GM19193 (cell line): ENCODE results near the gene NCOR2.

Experiments used
- POLR2A ChIP-seq: IDR thresholded peaks from 4 replicates; pipeline ENCODE4 v1.6.1; 2011; ENCODE audit not compliant: insufficient read depth, insufficient read length; ENCODE audit errors: extremely low read depth

Gene NCOR2

GRCh38 chr12:124560146-124560890 is 7.1 kb downstream of the NCOR2 start:
- no peak for TF ChIP-seq POLR2A

GRCh38 chr12:124559182-124560017 is 8.0 kb downstream of the NCOR2 start:
- TF ChIP-seq POLR2A: no peak

DNA sequence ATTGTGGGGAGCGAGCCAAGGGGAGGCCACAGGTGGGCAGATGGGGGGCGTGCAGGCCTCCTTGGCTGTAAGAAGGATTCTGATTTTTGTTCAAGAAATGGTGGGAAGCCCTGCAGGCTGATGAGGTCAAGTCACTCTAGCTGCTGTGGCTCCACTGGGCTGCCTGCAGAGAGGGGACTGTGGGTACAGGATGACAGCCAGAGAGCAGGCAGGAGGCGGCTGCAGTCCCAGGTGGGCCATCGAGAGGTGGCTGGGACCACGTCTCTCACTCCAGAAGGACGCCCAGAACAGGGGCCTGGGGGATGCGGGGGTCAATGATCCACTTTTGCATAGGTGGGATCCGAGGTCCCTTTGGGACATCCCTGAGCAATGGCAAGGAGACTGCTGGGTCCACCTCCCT is 9.1 kb downstream of the NCOR2 start:
- no peak for TF ChIP-seq POLR2A

DNA sequence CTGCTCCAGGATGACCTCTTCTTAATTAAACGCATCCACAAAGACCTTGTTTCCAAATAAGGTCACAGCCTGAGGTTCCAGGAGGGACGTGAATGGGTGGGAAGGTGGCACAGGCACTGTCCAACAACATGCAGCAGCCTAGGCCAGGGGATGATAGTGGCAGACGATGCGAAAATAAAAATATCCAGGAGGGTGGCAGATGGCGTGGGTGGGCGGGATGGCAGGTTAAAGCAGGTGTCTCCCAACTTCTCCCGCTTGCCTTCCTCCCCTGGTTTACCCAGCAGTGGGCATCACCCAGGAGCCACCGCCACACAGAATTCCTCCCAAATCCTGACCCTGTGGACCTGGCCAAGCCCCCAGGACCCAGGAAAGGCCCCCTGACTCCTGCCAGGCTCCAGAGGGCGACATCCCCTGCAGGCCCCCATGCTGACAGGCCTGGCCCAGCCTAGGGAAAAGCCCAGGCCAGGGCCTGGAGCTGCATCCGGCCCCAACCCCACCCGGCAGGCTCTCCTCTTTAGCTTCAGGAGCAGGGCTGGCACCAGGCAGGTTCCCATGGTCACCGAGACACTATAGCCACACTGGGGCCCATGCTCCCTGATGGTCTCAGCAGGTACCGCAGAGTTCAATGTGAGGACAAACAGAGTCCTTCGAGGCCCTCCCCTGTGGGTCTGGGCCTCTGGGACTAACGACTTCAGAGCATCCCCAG is 9.7 kb downstream of the NCOR2 start:
- TF ChIP-seq POLR2A: no peak

DNA sequence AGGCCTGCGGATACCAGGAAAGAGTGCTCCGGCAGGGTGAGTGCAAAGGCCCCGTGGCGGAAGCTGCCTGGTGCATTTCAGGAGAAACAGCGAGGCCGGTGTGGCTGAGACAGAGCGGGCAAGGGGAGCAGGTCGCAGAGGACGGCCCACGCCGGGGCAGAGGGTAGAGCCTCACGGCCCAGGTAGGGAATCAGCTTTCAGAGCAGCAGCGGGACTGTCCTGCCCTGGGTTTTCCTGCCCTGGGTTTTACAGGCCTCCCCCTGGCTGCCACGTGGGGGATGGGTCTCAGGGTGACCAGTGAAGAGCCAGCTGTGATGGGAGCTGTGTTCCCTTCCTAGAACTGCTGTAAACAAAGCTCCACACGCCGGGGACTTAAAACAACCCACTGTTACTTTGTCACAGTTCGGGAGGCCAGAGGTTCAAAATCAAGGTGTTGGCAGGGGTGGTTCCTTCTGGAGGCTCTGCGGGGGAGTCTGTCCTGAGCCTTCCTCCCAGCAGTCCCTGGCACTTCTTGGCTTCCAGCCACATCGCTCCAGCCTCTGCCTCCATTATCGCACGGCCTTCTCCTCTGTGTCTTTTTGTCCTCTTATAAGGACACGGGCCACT is 10.4 kb downstream of the NCOR2 start:
- no peak for TF ChIP-seq POLR2A

DNA sequence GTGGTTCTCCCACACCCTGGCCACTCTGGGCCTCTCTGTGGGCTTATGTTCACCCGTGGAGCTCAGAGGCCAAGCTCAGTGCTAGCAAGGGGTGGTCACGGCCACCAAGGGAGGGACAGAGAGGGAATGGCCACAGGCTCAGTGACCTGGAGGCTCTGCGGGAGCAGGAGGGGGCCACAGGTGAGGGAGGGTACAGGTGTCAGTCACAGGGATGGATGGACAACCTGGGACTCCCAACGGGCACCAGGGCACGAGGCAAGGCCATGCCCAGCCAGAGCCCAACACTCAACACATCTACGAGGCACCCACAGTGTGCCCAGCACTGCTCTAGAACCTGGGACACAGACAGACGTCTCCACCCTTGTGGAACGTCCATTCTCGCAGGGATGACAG is 11.3 kb downstream of the NCOR2 start:
- TF ChIP-seq POLR2A: no peak

GRCh38 chr12:124555168-124556073 is 12.0 kb downstream of the NCOR2 start:
- TF ChIP-seq POLR2A: no peak

GRCh38 chr12:124554429-124555029 is 12.9 kb downstream of the NCOR2 start:
- no peak for TF ChIP-seq POLR2A

DNA sequence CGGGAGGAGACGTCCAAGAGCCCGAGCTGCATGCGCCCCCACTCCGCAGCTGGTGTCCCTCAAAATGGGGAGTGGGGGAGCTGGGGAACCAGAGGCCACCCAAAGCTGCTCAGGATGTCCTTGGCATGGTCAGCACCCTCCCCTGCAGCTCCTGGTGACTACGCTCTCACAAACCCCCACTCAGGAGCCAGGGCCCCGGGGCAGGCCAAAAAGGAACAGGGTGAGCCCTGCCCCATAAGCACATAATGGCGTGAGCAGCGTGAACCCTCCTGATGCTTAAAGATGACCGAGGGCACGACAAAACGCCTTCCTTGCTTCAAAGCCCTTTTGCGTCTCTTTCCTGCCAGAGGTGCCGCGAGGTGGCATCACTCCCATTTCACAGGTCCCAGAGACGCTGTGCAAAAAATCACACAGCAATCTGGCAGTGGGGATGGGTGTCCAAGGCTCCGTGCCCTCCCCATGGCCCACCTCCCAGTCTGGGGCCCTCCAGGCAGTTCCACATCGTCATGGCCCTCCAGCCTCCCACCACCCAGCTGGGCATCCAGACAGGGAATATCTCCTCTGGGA is 13.5 kb downstream of the NCOR2 start:
- TF ChIP-seq POLR2A: no peak

DNA sequence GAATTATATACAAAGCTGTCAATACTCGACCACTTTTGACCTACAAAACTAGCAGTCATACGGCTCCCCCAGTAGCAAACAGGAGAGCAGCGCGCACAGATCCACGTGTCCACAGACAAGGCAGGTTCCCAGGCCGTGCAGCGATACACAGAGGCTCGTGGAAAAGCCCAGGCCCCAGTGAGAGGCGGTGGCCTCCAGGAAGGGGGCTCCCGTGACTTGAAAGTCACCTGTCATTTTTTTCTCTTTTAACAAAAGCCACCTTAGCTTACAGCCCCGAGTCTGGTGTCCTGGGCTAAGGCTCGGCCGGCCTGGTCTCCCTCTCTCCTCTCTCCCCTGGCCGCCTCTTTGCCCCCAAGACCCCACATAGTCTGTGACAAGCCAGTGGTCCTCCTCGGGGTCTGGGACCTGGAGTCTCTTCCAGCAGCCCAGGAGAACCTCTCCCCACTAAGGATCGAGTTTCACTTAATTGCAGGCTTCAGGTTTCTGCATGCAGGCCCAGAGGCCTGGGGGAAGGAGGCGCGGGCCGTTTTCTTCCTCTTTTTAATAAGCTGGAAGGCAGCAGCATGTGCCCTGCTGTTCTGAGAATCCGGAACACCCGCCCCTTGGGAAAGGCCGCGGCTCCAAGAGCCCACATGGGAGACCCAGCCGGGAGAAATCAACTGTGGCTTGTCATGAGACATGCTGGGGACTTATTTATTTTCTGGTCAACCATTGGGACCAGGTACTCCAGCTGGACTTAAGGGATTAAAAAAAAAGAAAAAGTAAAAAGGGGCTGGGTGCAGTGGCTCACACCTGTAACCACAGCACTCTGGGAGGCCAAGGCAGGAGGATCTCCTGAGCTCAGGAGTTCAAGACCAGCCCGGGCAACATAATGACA is 15.9 kb downstream of the NCOR2 start:
- TF ChIP-seq POLR2A: no peak

DNA sequence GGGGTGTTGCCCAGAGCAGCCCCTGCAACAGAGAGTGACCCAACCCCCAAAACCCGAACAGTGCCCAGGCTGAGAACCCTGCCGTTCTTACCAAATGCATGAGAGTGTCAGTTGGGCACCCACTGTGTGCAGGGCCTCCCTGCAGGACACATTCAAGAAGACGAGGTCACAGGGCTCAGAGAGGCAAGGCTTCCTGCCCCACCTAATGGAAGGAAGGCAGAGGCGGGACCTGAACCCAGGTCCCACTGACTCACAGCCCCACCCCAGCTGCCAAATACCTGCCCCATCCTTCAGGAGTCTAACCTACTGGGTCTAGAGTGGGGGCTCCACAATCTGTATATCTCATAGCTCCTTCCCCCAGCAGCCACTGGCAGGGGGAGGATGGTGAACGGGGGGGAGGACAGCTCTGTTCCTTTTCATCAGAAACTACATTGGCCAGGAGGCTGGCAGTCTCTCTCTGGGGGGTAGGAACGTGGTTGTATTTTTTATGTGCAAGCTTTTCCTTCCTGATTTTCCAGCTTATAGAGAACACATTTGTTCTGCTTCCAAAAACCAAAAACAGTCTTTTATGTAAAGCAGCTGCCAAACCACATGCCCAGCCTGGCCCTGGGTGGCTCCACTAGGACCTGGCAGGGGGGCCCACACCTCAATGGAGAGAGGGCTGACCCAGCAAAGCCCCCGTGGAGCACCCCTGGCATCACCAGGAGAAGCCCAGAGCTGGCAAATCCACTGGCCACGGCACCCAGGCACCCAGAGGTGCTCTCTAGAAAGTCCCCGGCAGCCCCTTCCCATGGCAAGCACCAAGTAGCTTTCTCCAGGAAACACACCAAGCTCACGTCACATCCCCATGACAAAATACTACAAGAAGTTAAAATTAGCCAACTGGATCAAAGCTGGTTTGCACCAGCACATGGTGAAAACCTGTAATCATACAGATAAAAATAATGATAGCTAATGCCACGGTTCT is 17.0 kb downstream of the NCOR2 start:
- no peak for TF ChIP-seq POLR2A

DNA sequence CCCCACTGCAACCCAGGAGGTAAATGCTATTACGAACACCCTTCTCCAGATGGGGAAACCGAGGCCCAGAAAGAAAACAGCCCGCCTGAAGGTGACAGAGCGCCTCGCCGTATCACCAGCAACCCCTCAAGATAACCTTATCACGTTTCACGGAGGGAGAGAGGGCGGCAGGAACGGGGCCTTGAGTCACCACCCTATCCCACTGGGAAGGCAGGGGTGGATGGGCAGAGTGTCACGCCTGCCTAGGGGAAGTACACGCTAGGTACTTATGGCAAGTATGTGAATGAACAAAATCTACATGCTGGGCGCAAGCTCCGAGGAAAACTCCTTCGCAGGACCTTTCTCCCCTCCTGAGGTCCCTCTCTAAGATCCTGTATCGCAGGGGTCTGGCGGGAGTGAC is 17.8 kb downstream of the NCOR2 start:
- no peak for TF ChIP-seq POLR2A

GRCh38 chr12:124548854-124549378 is 18.5 kb downstream of the NCOR2 start:
- no peak for TF ChIP-seq POLR2A
